WERI-Rb-1 (cell line): ENCODE results near the gene GPR68.

ENCODE experiments used
- DNase-seq: peaks from one replicate; pipeline ENCODE4 v3.0.0-alpha.2; 2020
- H3K27ac ChIP-seq: fragments of 250-450 bp; sonication (Bioruptor Pico); 2 replicates; pipeline ENCODE4 v1.5.1; 2020; ENCODE audit warnings: mild to moderate bottlenecking, moderate library complexity
- H3K27me3 ChIP-seq: fragments of 250-450 bp; sonication (Bioruptor Pico); 2 replicates; pipeline ENCODE4 v1.5.1; 2021; ENCODE audit warnings: mild to moderate bottlenecking, low read depth, moderate library complexity; ENCODE audit not compliant: insufficient read depth, severe bottlenecking
- H3K36me3 ChIP-seq: fragments of 250-450 bp; sonication (Bioruptor Pico); 2 replicates; pipeline ENCODE4 v1.5.1; 2020; ENCODE audit warnings: mild to moderate bottlenecking, moderate library complexity
- H3K4me3 ChIP-seq: 2 replicates; pipeline ENCODE4 v1.5.1; 2011; ENCODE audit warnings: low read depth, mild to moderate bottlenecking, control low read depth, low read length
- H3K9me3 ChIP-seq: fragments of 250-450 bp; sonication (Bioruptor Pico); 2 replicates; pipeline ENCODE4 v1.5.1; 2021; ENCODE audit warnings: mild to moderate bottlenecking, moderate library complexity; ENCODE audit not compliant: severe bottlenecking
- CTCF ChIP-seq: IDR thresholded peaks from 2 replicates; pipeline ENCODE4 v1.5.1; 2011; ENCODE audit warnings: low read depth, mild to moderate bottlenecking, control low read depth, inconsistent platforms, low read length

Gene GPR68

GRCh38 chr14:91279354-91279753, 34.9 kb upstream of the GPR68 start:
- TF ChIP-seq CTCF = no peak
- no peaks in the 10 kb centered on the region for H3K27me3 ChIP-seq
- DNase-seq = no peak
- no peak overlapping the region for H3K27ac ChIP-seq
- no peak overlapping the region for H3K4me3 ChIP-seq
- no peaks in the 10 kb centered on the region for H3K9me3 ChIP-seq
- peaks cover 95% of the 10 kb centered on the region for H3K36me3 ChIP-seq

DNA sequence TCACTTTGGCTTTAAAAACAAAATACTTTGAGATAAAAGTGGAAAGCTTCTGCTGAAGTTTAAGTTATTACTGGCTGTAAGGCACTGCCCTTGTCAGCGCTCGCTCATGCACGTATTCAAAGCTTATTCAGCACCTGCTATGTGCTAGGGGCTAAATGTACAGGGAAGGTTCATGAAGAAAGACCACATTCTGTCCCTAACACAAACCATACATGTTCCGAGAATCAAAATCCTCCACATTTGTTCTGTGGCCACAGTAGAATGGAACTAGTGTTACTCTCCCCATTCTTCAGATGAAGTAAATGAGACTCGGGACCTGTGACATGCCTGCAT, 33.8 kb upstream of the GPR68 start:
- no peak for TF ChIP-seq CTCF
- Histone ChIP-seq H3K27me3 (no peaks in the 10 kb centered on the region), H3K4me3 (no peak overlapping the region), H3K9me3 (no peaks in the 10 kb centered on the region), H3K36me3 (peaks cover 93% of the 10 kb centered on the region), H3K27ac (no peak overlapping the region)
- no peak for DNase-seq

GRCh38 chr14:91277546-91278382, 33.3 kb upstream of the GPR68 start:
- no peak for DNase-seq
- TF ChIP-seq CTCF = no peak
- no peaks in the 10 kb centered on the region for H3K27me3 ChIP-seq
- no peak overlapping the region for H3K4me3 ChIP-seq
- H3K27ac ChIP-seq = no peak overlapping the region
- peaks cover 93% of the 10 kb centered on the region for H3K36me3 ChIP-seq
- H3K9me3 ChIP-seq = no peaks in the 10 kb centered on the region

- no peak for DNase-seq
- H3K36me3 ChIP-seq = peaks cover 83% of the 10 kb centered on the region
- TF ChIP-seq CTCF = no peak
Observed at GRCh38 chr14:91274796-91275195, 30.3 kb upstream of the GPR68 start.

GRCh38 chr14:91273885-91274273, 29.4 kb upstream of the GPR68 start:
- no peaks in the 10 kb centered on the region for H3K27me3 ChIP-seq
- peaks cover 76% of the 10 kb centered on the region for H3K36me3 ChIP-seq
- no peak for DNase-seq
- H3K9me3 ChIP-seq = no peaks in the 10 kb centered on the region
- no peak for TF ChIP-seq CTCF
- no peak overlapping the region for H3K27ac ChIP-seq
- H3K4me3 ChIP-seq = no peak overlapping the region

More at GRCh38 chr14:91274796-91275195, 30.3 kb upstream of the GPR68 start:
- Histone ChIP-seq H3K27me3 (no peaks in the 10 kb centered on the region), H3K4me3 (no peak overlapping the region), H3K9me3 (no peaks in the 10 kb centered on the region), H3K27ac (no peak overlapping the region)
